Measurements from ENCODE around the gene HELZ2.

HELZ2 gene

GRCh38 chr20:63536241-63536977 lies 37.6 kb downstream of the HELZ2 start:
- no peak for DNase-seq

DNA sequence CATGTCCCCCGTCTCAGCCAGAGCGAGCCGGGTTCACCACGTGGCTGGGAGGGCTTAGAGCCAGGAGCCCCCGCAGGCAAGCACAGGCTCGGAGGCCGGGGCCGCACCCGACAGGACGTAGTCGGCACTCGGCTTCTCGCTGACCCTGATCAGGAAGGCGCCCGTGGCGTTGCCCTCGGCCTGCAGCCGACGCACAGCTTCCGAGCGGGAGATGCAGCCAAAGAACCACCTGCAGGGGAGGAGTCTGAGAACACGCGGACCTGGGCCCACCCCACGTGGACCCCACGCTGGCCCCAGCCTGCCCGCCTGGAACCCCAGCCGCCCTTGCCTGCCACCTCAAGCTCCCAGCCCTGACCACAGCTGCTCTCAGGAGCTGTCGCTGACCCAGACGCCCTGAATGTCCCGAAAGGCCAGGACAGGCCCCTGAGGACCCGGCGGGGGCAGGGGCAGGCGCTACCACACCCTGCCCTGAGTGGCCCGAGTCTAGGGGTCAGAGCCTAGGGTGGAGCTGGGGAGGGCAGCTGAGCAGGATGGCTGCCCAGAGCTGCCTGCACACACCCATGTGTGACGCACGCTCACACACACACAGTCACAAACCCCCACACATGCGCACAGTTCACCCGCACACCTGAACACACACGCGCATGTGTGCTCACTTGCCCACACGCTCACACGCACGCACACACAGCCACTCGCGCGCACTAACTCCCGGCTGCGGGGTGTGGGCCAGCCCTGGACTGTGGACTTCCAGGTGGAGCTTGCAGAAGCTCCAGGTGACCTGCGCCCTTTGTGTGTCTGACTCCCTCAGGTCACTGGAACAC lies 39.0 kb downstream of the HELZ2 start:
- DNase-seq: no peak

DNA sequence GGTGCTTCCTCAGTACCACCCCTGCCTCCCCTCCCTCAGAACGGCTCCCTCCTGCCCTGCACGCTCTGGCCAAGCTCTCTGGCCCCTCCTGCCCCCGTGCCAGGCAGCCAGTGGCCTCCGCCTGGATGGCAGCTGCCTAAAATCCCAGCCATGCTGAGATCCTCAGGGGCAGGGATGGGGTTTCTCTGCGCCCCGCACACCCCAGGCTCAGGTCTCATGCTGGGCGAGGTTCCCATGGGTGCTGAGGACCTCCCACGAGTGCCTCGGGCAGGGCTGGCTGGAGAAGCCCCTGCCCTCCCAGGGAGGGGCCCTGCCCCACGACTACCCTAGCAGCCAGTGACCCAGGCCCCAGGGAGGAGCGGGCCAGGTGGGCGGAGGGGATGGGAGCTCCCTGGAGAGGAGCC lies 39.6 kb downstream of the HELZ2 start:
- DNase-seq: no peak

DNA sequence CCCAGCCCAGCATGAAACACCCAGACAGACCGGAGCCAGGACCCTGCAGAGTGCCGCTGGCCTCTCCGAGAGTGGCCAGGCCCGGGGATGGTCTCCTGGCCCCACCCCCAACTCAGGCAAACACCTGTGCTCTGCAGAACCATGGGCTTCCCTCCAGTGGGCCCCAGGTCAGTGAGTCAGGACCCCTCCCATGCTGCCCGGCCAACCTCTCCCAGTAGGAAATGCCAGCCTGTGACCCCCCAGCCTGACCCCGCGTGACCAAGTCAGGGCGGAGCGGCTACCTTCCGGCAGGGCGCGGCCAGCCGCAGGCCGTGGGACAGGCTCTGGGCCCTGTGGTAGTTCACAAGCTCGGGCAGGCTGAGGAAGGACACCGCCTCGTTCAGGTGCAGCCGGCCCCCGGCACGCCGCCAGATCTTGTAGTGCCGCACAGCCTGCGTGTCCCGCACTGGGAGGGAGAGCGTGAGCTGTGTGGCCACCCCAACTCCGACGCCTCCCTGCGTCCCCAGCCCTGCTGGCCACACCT lies 40.1 kb downstream of the HELZ2 start:
- no peak for DNase-seq

DNA sequence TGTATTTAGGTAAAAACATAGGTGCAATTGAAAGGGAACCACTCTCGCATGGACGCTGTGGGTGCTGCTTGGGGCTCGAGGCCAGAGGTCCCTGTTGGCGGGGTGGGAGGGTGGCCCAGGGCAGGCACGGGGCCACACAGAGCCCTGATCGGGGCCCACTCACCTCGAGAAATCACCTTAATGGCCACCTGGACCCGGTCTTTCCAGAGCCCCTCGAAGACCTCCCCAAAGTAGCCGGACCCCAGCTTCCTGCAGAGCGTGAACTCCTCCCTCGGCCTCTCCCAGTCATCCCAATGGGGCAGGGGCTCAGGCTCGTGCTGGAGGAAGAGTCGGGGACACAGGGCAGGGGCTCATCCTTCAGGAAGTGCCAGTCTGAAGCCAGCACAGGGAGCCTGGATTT lies 40.7 kb downstream of the HELZ2 start:
- no peak for DNase-seq

DNA sequence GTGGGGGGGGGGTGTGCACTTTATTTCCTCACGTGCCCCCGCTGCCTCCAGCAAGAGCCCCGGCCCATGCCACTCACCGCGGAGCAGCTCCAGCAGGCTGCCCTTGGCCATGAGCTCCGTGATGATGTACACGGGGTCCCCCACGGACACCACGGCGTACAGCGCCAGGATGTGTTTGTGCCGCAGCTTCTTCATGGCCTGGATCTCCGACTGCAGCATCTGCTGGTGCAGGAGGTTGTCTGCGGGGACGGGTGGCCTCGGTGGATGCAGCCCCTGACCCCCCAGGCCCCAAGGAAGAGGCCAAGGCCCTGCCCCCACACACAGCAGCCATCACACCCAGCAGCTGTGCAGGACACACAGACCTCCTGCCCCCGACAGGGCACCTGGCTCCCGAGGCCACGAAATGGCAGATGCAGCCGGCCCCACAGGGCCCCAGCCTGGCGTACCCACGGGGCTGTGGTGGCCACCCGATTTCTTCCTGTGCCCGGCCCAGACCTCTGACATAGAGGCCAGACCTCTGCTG lies 41.5 kb downstream of the HELZ2 start:
- no peak for DNase-seq

- no peak for DNase-seq
Measured at GRCh38 chr20:63531686-63532448, 42.2 kb downstream of the HELZ2 start.

GRCh38 chr20:63530788-63531160 lies 43.3 kb downstream of the HELZ2 start:
- no peak for DNase-seq

GRCh38 chr20:63529861-63530787 lies 43.9 kb downstream of the HELZ2 start:
- DNase-seq: no peak

DNA sequence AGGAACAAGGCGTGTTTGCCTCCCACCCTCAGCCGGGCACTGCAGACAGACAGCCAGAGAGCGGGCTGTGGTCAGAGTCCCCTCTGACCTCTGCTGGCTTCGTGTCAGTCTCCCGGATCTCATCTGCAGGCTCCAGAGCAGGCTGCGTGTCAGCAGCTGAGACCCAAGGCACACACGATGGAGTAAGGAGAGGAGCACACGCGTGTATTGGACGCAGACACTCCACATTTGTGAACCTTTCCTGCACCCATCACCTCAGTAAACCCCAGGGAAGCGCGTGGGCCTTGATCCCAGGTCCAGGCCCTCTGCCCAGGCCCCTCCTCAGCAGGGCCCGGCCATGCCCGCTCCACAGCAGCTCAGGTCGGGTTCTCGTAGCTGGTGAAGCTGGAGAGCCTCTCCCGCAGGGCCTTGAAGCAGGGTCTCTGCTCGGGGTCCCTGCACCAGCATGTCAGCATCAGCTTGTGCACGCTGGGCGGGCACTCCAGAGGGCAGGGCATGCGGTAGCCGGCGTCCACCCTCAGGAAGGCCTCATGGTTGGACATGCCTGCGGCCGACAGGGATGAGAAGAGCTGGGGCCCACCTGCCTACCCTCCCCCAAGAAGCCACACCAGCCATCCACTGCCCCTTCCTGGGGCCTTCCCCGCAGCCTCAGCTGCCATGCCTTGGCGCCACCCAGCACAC lies 44.7 kb downstream of the HELZ2 start:
- no peak for DNase-seq

DNA sequence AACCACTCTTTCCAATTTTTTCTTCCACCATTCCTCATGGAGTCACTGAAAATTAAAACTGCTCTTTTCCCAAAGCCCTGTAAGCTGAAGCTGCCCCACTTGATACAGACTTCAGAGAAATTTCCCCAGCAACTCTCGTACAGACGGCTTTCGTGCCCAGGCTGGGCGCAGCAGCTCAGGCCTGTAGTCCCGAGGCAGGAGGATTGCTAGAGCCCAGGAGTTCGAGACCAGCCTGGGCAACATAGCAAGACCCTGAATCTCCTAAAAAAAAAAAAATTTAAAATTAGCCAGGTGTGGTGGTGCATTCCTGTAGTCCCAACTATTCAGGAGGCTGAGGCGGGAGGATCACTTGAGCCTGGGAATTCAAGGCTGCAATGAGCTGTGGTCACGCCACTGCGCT lies 46.9 kb downstream of the HELZ2 start:
- no peak for DNase-seq

- DNase-seq: no peak
Measured at GRCh38 chr20:63525971-63526370, 48.1 kb downstream of the HELZ2 start.

DNA sequence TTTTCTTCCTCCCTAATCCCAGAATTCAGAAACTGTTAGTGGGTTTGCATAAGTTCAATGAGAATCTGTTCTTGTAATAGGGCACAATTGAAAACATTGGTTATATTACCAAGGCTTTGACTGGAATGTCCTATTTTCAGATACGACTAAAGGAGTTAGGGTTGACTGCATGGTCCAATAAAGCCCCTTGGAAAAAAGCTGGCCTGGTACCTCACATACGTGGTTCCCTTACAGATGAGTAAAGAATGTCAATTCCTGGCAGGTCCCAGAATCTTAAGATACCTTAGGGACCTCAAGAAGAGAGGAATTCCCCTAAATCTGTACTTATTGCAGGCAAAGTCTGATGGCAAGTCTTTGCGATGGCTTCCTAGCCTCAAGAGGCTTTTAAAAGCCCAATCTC lies 48.9 kb downstream of the HELZ2 start:
- DNase-seq: no peak

Measured in NCI-H510A treated with DMSO at 0.1 percent for 48 hours (cell line).